ENCODE data around the gene TMEM235. TPM values are rescaled to one million over a fixed set of nuclear protein-coding genes. Genes with fewer than 3 reads are reported as not detected.

The TMEM235 gene
- total and polyA plus RNA-seq, 2 experiments from 2014 or later, result not detected

DNA sequence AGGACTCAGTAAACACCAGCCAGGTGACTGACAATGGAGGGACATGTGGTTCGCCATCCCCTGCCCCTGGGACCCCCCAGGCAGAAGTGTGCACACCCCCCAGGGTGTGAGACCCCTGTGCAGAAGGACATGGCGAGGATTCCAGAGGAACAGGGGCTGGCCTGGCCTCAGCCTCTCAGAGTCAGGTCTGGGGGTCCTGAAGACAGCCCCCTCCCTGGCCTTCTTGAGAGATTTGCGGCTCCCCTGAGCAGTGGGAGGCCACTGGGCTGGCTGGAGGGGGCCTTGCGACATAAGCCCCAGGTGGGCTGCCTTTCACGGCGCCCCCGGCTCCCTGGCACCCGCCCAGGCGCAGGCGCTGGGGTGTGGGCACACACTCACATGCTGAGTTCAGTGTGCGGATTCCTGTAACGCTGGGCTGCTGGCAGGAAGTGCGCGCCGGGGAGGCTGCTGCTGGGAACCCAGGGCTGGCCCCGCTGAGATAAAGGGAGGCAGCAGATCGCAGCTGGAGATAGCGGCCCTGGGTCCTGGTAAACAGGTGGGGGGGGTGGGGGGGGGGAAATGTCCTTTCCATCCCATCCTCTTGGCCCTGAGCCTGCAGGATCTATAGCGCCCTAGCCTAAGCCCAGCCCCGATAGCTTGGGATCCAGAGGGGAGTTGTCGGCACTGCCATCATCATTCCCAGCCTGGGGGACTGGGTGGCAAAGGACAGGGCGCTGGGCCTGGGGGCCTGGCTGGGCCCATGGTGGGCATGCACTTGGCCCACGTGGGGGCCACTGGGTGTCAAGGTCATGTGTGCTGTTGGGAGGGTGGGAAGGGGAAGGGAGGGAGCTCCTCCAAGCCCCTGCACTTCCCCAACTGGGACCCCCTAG, 27.1 kb downstream of the TMEM235 start (continued):
- TF ChIP-seq ZNF462 (CRISPR knock-in tag; IDR thresholded peaks at IDR 0.05), result no peak

DNA sequence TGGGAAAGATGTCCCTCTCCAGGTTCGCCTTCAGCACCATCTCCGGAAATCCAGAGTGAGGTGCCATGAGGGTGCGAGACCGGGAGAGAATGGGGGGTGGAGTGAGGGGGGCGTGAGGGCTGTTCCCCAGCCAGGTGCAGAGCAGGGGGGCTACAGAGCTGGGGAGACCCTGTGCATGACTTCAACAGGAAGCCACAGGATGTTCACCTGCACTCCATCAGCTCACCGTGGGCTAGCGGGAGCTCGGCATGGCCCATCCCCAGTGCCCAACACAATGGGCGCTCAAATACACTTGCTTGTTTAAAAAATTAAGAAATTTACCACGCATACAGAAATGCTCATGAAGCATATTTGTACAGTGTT, 27.7 kb downstream of the TMEM235 start:
- no peaks in the 10 kb centered on the region for H3K36me3 Mint-ChIP-seq (ENCODE audit: low read depth)

More for the DNA sequence above, 27.7 kb downstream of the TMEM235 start:
- Mint-ChIP-seq H3K4me3 (no peak overlapping the region), H3K27me3 (ENCODE audit: insufficient read depth, low read depth, poor library complexity) (peaks cover 8% of the 10 kb centered on the region), H3K9me3 (no peaks in the 10 kb centered on the region), H3K4me1 (peaks cover 24% of the 10 kb centered on the region), H3K27ac (no peak overlapping the region)
- Histone ChIP-seq H3K4me2 (no peak overlapping the region), H3F3A (replicated peaks; ENCODE audit: low read depth) (peaks cover 4% of the 10 kb centered on the region), H2AFZ (no peak overlapping the region), H3K27me3 (ENCODE audit: insufficient read depth) (no peaks in the 10 kb centered on the region), H3K4me3 (no peak overlapping the region), H3K9me2 (ENCODE audit: insufficient read depth) (no peaks in the 10 kb centered on the region), H3K79me2 (replicated peaks; ENCODE audit: insufficient read depth) (no peaks in the 10 kb centered on the region), H3K27ac (ENCODE audit: low read depth) (no peak overlapping the region), H3K4me1 (ENCODE audit: insufficient read depth) (peaks cover 9% of the 10 kb centered on the region; the same call in 1 of the 2 replicates), H3K36me3 (ENCODE audit: insufficient read depth) (no peaks in the 10 kb centered on the region), H4K20me1 (replicated peaks; ENCODE audit: insufficient read depth) (no peaks in the 10 kb centered on the region)
- DNase-seq (ENCODE audit: low spot score) (no peak), ATAC-seq (no peak)
- TF ChIP-seq ZNF114 (CRISPR knock-in tag; IDR thresholded peaks at IDR 0.05) (no peak), ZNF462 (CRISPR knock-in tag; IDR thresholded peaks at IDR 0.05) (no peak), STAT1 (IDR thresholded peaks at IDR 0.05; ENCODE audit: unreplicated experiment) (no peak), CREB1 (CRISPR knock-in tag; IDR thresholded peaks at IDR 0.05; ENCODE audit: low read depth) (no peak), CTCF (conservative IDR thresholded peaks at IDR 0.05; ENCODE audit: low read depth in 2 of 2) (0 out of 4 replicates have a peak, but pooled peaks of 1 of the 2 experiments have one; percentile 1)
